HCT116 (cell line): ENCODE measurements around the gene RAB19. TPM values are rescaled to one million over a fixed set of nuclear protein-coding genes. Genes with fewer than 3 reads are reported as not detected.

Experiments used
- ATAC-seq: fragments of 200-7000 bp; cut with Tn5 transposase; 2 replicates; pipeline ENCODE4 v1.9.1; 2020; ENCODE audit warnings: mild to moderate bottlenecking, moderate library complexity
- BruUV-seq: library from RNA; stranded (reverse); fragments of 400-500 nt; replicated peaks from 2 replicates; lab custom pipeline; 2021; lab: Mats Ljungman, UMichigan
- CTCF ChIA-PET: fragments of 300-600 bp; sonication (Branson Sonifier 250); formaldehyde crosslinking; loops from one replicate; lab custom pipeline; 2021; ENCODE audit warnings: antibody characterized with exemption; lab: Charles Lee
- POLR2A ChIA-PET: fragments of 300-600, 350-600 bp; sonication (Branson Sonifier 250); formaldehyde crosslinking; loops from one replicate; lab custom pipeline; 2021; ENCODE audit warnings: antibody characterized with exemption; lab: Charles Lee
- RAD21 ChIA-PET, 2 experiments: fragments of 300-600 bp; sonication (Branson Sonifier 250); formaldehyde crosslinking; loops; one replicate each; lab custom pipeline; 2023; ENCODE audit warnings: low total read pairs in 2 of 2; ENCODE audit not compliant: uncharacterized antibody in 2 of 2, unreplicated experiment in 2 of 2, low non-redundant PET in 1 of 2; lab: Charles Lee
- DNase-seq: peaks from one replicate; pipeline ENCODE4 v3.0.0-alpha.2; 2010; ENCODE audit warnings: low read depth, low spot score
- H2AFZ ChIP-seq: fragments of 200-600 bp; shearing (Covaris generic), sonication (generic); 2 replicates; pipeline ENCODE4 v1.6.1; 2017; ENCODE audit warnings: low read depth, mixed run types, mixed read lengths, antibody characterized with exemption, low read length; ENCODE audit not compliant: poor library complexity, severe bottlenecking
- H3K27ac ChIP-seq: 2 replicates; pipeline ENCODE4 v1.5.1; 2012; ENCODE audit warnings: low read depth, low read length
- H3K27me3 ChIP-seq: fragments of 200-600 bp; sonication (generic); 2 replicates; pipeline ENCODE4 v1.6.1; 2016; ENCODE audit warnings: mixed run types, low read length, mixed read lengths; ENCODE audit not compliant: insufficient read depth
- H3K36me3 ChIP-seq, 2 experiments: fragments of 200-500 bp in 1 of 2; fragments of 200-600 bp in 1 of 2; sonication (Bioruptor generic) in 1 of 2; sonication (generic) in 1 of 2; 2 replicates each; pipeline versions ENCODE4 v1.5.1 to v1.6.1; 2014 to 2016; ENCODE audit warnings: low read length in 2 of 2, inconsistent platforms in 1 of 2, mixed read lengths in 1 of 2, mixed run types in 1 of 2; ENCODE audit not compliant: insufficient read depth in 2 of 2, control insufficient read depth in 1 of 2
- H3K4me1 ChIP-seq, 2 experiments: fragments of 200-600 bp in 1 of 2; sonication (generic) in 1 of 2; 2 replicates each; pipeline versions ENCODE4 v1.5.1 to v1.6.1; 2012 to 2017; ENCODE audit warnings: low read length in 2 of 2, inconsistent platforms in 1 of 2, mild to moderate bottlenecking in 1 of 2, mixed read lengths in 1 of 2, mixed run types in 1 of 2, moderate library complexity in 1 of 2; ENCODE audit not compliant: insufficient read depth in 2 of 2, control insufficient read depth in 1 of 2
- H3K4me2 ChIP-seq: fragments of 200-600 bp; sonication (generic); 2 replicates; pipeline ENCODE4 v1.6.1; 2017; ENCODE audit warnings: mixed run types, low read length, mixed read lengths
- H3K4me3 ChIP-seq, 2 experiments: fragments of 200-600 bp in 1 of 2; sonication (generic) in 1 of 2; replicated peaks in 1 of 2; 2 replicates each; pipeline ENCODE4 v1.5.1; 2011 to 2016; ENCODE audit warnings: low read length in 2 of 2, control low read depth in 1 of 2, low read depth in 1 of 2, mild to moderate bottlenecking in 1 of 2, mixed read lengths in 1 of 2, mixed run types in 1 of 2
- H3K79me2 ChIP-seq: fragments of 200-600 bp; sonication (generic); 2 replicates; pipeline ENCODE4 v1.6.1; 2017; ENCODE audit warnings: mild to moderate bottlenecking, mixed run types, low read length, moderate library complexity, mixed read lengths; ENCODE audit not compliant: insufficient read depth
- H3K9ac ChIP-seq: fragments of 200-600 bp; sonication (generic); 2 replicates; pipeline ENCODE4 v1.6.1; 2016; ENCODE audit warnings: low read length, mixed read lengths
- H3K9me2 ChIP-seq: fragments of 200-600 bp; sonication (generic), shearing (Covaris generic); 2 replicates; pipeline ENCODE4 v1.6.1; 2017; ENCODE audit warnings: mixed run types, mild to moderate bottlenecking, moderate library complexity; ENCODE audit not compliant: insufficient read depth
- H3K9me3 ChIP-seq, 2 experiments: fragments of 200-500 bp in 1 of 2; fragments of 200-600 bp in 1 of 2; sonication (Bioruptor generic) in 1 of 2; sonication (generic) in 1 of 2; 2 replicates each; pipeline ENCODE4 v1.6.1; 2014 to 2017; ENCODE audit warnings: low read length in 2 of 2, mixed read lengths in 2 of 2, inconsistent platforms in 1 of 2, low read depth in 1 of 2, mild to moderate bottlenecking in 1 of 2, mixed run types in 1 of 2, moderate library complexity in 1 of 2; ENCODE audit not compliant: control insufficient read depth in 1 of 2, insufficient read depth in 1 of 2
- H4K20me1 ChIP-seq: fragments of 200-600 bp; sonication (generic), shearing (Covaris generic); 2 replicates; pipeline ENCODE4 v1.6.1; 2017; ENCODE audit warnings: mixed run types, mild to moderate bottlenecking, moderate library complexity; ENCODE audit not compliant: insufficient read depth
- ATF3 ChIP-seq: IDR thresholded peaks from 2 replicates; pipeline ENCODE4 v1.6.1; 2012
- CEBPB ChIP-seq: IDR thresholded peaks from 2 replicates; pipeline ENCODE4 v1.6.1; 2012; ENCODE audit warnings: low read depth
- CTCF ChIP-seq, 3 experiments: fragments of 200-600 bp in 1 of 3; sonication (generic) in 1 of 3; IDR thresholded peaks in 2 of 3; conservative IDR thresholded peaks in 1 of 3; 2 replicates each; pipeline ENCODE4 v1.5.1; 2012 to 2017; ENCODE audit warnings: low read depth in 2 of 3, low read length in 2 of 3, antibody characterized with exemption in 1 of 3, borderline replicate concordance in 1 of 3, control low read depth in 1 of 3, mild to moderate bottlenecking in 1 of 3, mixed read lengths in 1 of 3, mixed run types in 1 of 3, moderate library complexity in 1 of 3; ENCODE audit not compliant: insufficient read depth in 1 of 3
- ELF1 ChIP-seq: IDR thresholded peaks from 2 replicates; pipeline ENCODE4 v1.6.1; 2012; ENCODE audit warnings: low read depth, borderline replicate concordance
- EZH2 ChIP-seq: fragments of 200-600 bp; sonication (generic); IDR thresholded peaks from 2 replicates; pipeline ENCODE4 v1.6.1; 2017; ENCODE audit warnings: antibody characterized with exemption, mixed run types
- EZH2phosphoT487 ChIP-seq: fragments of 200-600 bp; IDR thresholded peaks from 2 replicates; pipeline ENCODE4 v1.6.1; 2018; ENCODE audit warnings: antibody characterized with exemption, borderline replicate concordance
- FOSL1 ChIP-seq: IDR thresholded peaks from 2 replicates; pipeline ENCODE4 v1.6.1; 2012; ENCODE audit warnings: low read depth
- POLR2AphosphoS5 ChIP-seq: IDR thresholded peaks from 2 replicates; pipeline ENCODE4 v1.6.1; 2011; ENCODE audit warnings: mild to moderate bottlenecking, low read depth, low read length, moderate library complexity
- RAD21 ChIP-seq: IDR thresholded peaks from 2 replicates; pipeline ENCODE4 v1.6.1; 2012; ENCODE audit warnings: low read depth, mild to moderate bottlenecking
- SIN3A ChIP-seq: IDR thresholded peaks from 2 replicates; pipeline ENCODE4 v1.6.1; 2012; ENCODE audit warnings: low read depth
- SP1 ChIP-seq: IDR thresholded peaks from 2 replicates; pipeline ENCODE4 v1.6.1; 2012; ENCODE audit warnings: low read depth
- SRF ChIP-seq: IDR thresholded peaks from 2 replicates; pipeline ENCODE4 v1.6.1; 2012; ENCODE audit warnings: low read depth
- TCF7L2 ChIP-seq: IDR thresholded peaks from 2 replicates; pipeline ENCODE4 v1.7.0; 2011; ENCODE audit warnings: borderline replicate concordance, inconsistent platforms; ENCODE audit not compliant: insufficient read depth, insufficient read length; ENCODE audit errors: extremely low read depth
- YY1 ChIP-seq: IDR thresholded peaks from 2 replicates; pipeline ENCODE4 v1.6.1; 2011; ENCODE audit warnings: low read length, low read depth, moderate library complexity, mild to moderate bottlenecking; ENCODE audit not compliant: insufficient replicate concordance; ENCODE audit errors: extremely low read depth
- ZNF274 ChIP-seq: fragments of 200-500 bp; sonication (Bioruptor generic); IDR thresholded peaks from 2 replicates; pipeline ENCODE4 v1.6.1; 2014; ENCODE audit warnings: mild to moderate bottlenecking, low read depth, low read length, inconsistent platforms
- intact Hi-C: fragments of 100-400 bp; cut with micrococcal nuclease; formaldehyde crosslinking; loops from 2 replicates; pipeline ENCODE4 v1.10.0; 2022
- total RNA-seq: library from RNA; stranded (reverse); gene quantifications from one replicate; pipeline ENCODE4 v1.2.1, GENCODE V29; 2021; ENCODE audit not compliant: unreplicated experiment

The RAB19 gene
- total RNA-seq, 1 experiment from 2014 or later = 2.6 TPM

- H3K36me3 ChIP-seq = no peaks in the 10 kb centered on the region
- H3K9ac ChIP-seq = no peak overlapping the region
- intact Hi-C loops = no loop called here
- no peak overlapping the region for H3K4me2 ChIP-seq
- no peaks in the 10 kb centered on the region for H3K27me3 ChIP-seq
- CTCF ChIA-PET = no interaction called here
- no peaks in the 10 kb centered on the region for H4K20me1 ChIP-seq
- no peak overlapping the region for H2AFZ ChIP-seq
- H3K4me3 ChIP-seq = no peak overlapping the region
- no peak for TF ChIP-seq RAD21
- TF ChIP-seq SIN3A = no peak
- no peak for TF ChIP-seq POLR2AphosphoS5
- TF ChIP-seq CTCF (IDR thresholded peaks at IDR 0.05 in 2 of 3, conservative IDR thresholded peaks at IDR 0.05 in 1 of 3; ENCODE audit: borderline replicate concordance in 1 of 3, insufficient read depth in 1 of 3, low read depth in 2 of 3, low read length in 2 of 3) = no peak
- no peak for TF ChIP-seq SRF
- no peak for TF ChIP-seq EZH2
- TF ChIP-seq FOSL1 = no peak
- no peak for TF ChIP-seq ELF1
- TF ChIP-seq ATF3 = no peak
- no peak for TF ChIP-seq CEBPB
- TF ChIP-seq TCF7L2 = no peak
- no peak for TF ChIP-seq SP1
- no peak for TF ChIP-seq ZNF274
- TF ChIP-seq EZH2phosphoT487 = no peak
- TF ChIP-seq YY1 = no peak
- H3K9me3 ChIP-seq = no peaks in the 10 kb centered on the region
- H3K79me2 ChIP-seq = peaks cover 94% of the 10 kb centered on the region
- no peak for ATAC-seq
- H3K9me2 ChIP-seq = no peaks in the 10 kb centered on the region
- H3K27ac ChIP-seq = no peak overlapping the region
- no TSS peak for BruUV-seq
- POLR2A ChIA-PET = no interaction called here
- H3K4me1 ChIP-seq = no peaks in the 10 kb centered on the region
- no peak for DNase-seq
- RAD21 ChIA-PET = no interaction called here
Measured at GRCh38 chr7:140389445-140389844, 14.4 kb upstream of the RAB19 start.
